Cardiac septum (tissue), 1 donor: ENCODE results near the gene SEC23A. TPM values are rescaled to one million over a fixed set of nuclear protein-coding genes. Genes with fewer than 3 reads are reported as not detected.
A peak's percentile ranks its signal among the peaks of the same experiment; 100 is the strongest.
"Not testable (repeated sequence)": the region's sequence is repeated elsewhere in the genome, so short reads cannot be mapped to it uniquely, and the experiment has no call there.

ENCODE experiments used
- DNase-seq: peaks from one replicate; pipeline ENCODE4 v3.0.0-alpha.2; 2020; ENCODE audit warnings: low spot score
- intact Hi-C: fragments of 100-400 bp; cut with DNase I; formaldehyde crosslinking; loops from one replicate; pipeline ENCODE4 v1.14.0; 2022
- long read RNA-seq: library from polyadenylated mRNA; unstranded; transcript quantifications from one replicate; pipeline ENCODE4 v2.0.0, GENCODE V29; 2021
- total RNA-seq: library from RNA; stranded (reverse); fragmentation: NEBNext Ultra II Directional; extraction: Animal tissue kit (Norgen Biotek cat#: 25700); gene quantifications from one replicate; pipeline ENCODE4 v1.2.1, GENCODE V29; 2021
- donor health status: DM: no; HTN: no; CAD: no.

The SEC23A gene
- 90.9 TPM for total RNA-seq
- long read RNA-seq, full-length matches to known transcripts: 101 of 131 reads
- long read RNA-seq, partial matches to known transcripts: 22 of 131 reads
- long read RNA-seq, other reads (novel, unspliced or antisense): 8 of 131 reads

- DNase-seq: peak; percentile 96
- intact Hi-C loops: loop anchor here (5.0 to 10.0 kb wide), 3 partner anchors 69 to 329 kb away; partner anchors contain the start of genes FBXO33 and TRAPPC6B
These were observed at the start of gene SEC23A for GRCh38 chr14:39102969-39103957. TSS of gene SEC23A (minus strand) at chr14:39103235. CDS start at chr14:39096118, 7,117 bp downstream.

- intact Hi-C loops: no loop called here
These were observed 42.4 kb upstream of the SEC23A start for GRCh38 chr14:39145266-39145966.

GRCh38 chr14:39143226-39143625 lies 40.2 kb upstream of the SEC23A start:
- intact Hi-C loops, DNase-seq: not testable (repeated sequence)

More at GRCh38 chr14:39145266-39145966, 42.4 kb upstream of the SEC23A start:
- DNase-seq: no peak

- DNase-seq, intact Hi-C loops: not testable (repeated sequence)
These were observed 38.6 kb upstream of the SEC23A start for GRCh38 chr14:39141623-39142022.

GRCh38 chr14:39140170-39140569 lies 37.1 kb upstream of the SEC23A start:
- intact Hi-C loops: no loop called here
- no peak for DNase-seq

GRCh38 chr14:39138440-39138839 lies 35.4 kb upstream of the SEC23A start:
- intact Hi-C loops: no loop called here
- DNase-seq: no peak

- intact Hi-C loops, DNase-seq: not testable (repeated sequence)
These were observed 34.8 kb upstream of the SEC23A start for GRCh38 chr14:39137835-39138234.

- intact Hi-C loops: no loop called here
- no peak for DNase-seq
These were observed 19.5 kb upstream of the SEC23A start for GRCh38 chr14:39122330-39123138.

GRCh38 chr14:39114073-39114838 lies 11.2 kb upstream of the SEC23A start, which contains the start of gene GEMIN2:
TSS of gene GEMIN2 (plus strand) at chr14:39114323. CDS start at chr14:39114339, 16 bp downstream.
- intact Hi-C loops: no loop called here
- DNase-seq: peak; percentile 96

- intact Hi-C loops: no loop called here
These were observed 10.6 kb upstream of the SEC23A start for GRCh38 chr14:39113685-39114072.

GRCh38 chr14:39109893-39110715 lies 7.1 kb upstream of the SEC23A start:
- no peak for DNase-seq
- intact Hi-C loops: loop anchor here (5.0 to 10.0 kb wide), 2 partner anchors 155 to 257 kb away; no protein-coding TSS in a partner anchor

More at GRCh38 chr14:39113685-39114072, 10.6 kb upstream of the SEC23A start:
- DNase-seq: no peak

GRCh38 chr14:39108791-39109190 lies 5.8 kb upstream of the SEC23A start:
- intact Hi-C loops: loop anchor here (5.0 to 10.0 kb wide), 2 partner anchors 156 to 259 kb away; no protein-coding TSS in a partner anchor
- DNase-seq: no peak

- intact Hi-C loops: loop anchor here (5.0 to 10.0 kb wide), 2 partner anchors 157 to 260 kb away; no protein-coding TSS in a partner anchor
- no peak for DNase-seq
These were observed 4.6 kb upstream of the SEC23A start for GRCh38 chr14:39107591-39107996.

- not testable (repeated sequence) for DNase-seq
- intact Hi-C loops: loop anchor here (5.0 to 10.0 kb wide), 3 partner anchors 68 to 328 kb away; partner anchors contain the start of genes FBXO33 and TRAPPC6B
These were observed 1.2 kb upstream of the SEC23A start for GRCh38 chr14:39104078-39104801.

GRCh38 chr14:39102265-39102968 lies 618 bp downstream of the SEC23A start:
- intact Hi-C loops: loop anchor here (5.0 to 10.0 kb wide), 3 partner anchors 70 to 330 kb away; partner anchors contain the start of genes FBXO33 and TRAPPC6B
- no peak for DNase-seq

- no peak for DNase-seq
- intact Hi-C loops: loop anchor here (5.0 to 10.0 kb wide), 3 partner anchors 73 to 333 kb away; partner anchors contain the start of genes FBXO33 and TRAPPC6B
These were observed 3.3 kb downstream of the SEC23A start for GRCh38 chr14:39099748-39100147.
